ENCODE results near the gene HSPA9.

- TF ChIP-seq CTCF (optimal IDR thresholded peaks at IDR 0.05 in 1 of 3, IDR thresholded peaks at IDR 0.05 in 1 of 3, conservative IDR thresholded peaks at IDR 0.05 in 1 of 3; ENCODE audit: extremely low read depth in 1 of 3, insufficient read depth in 2 of 3, low read length in 3 of 3) (peak; percentile 36 to 49 (median 49)), EZH2 (IDR thresholded peaks at IDR 0.05; ENCODE audit: low read length) (no peak)
Measured at GRCh38 chr5:138610415-138610917, 35.3 kb upstream of the HSPA9 start.
